Stimulated activated CD4-positive, alpha-beta T cell treated with anti-CD3 and anti-CD28 coated beads, TNF-alpha, amount 100 ng/mL, for 1 hour (primary cell): ENCODE data around the gene RAD51AP1.

ENCODE experiments used
- DNase-seq, 3 donors: peaks; one replicate each; pipeline ENCODE4 v3.0.0-alpha.2; 2020; ENCODE audit warnings: low read depth in 3 of 3, low spot score in 1 of 3

Gene RAD51AP1

DNA sequence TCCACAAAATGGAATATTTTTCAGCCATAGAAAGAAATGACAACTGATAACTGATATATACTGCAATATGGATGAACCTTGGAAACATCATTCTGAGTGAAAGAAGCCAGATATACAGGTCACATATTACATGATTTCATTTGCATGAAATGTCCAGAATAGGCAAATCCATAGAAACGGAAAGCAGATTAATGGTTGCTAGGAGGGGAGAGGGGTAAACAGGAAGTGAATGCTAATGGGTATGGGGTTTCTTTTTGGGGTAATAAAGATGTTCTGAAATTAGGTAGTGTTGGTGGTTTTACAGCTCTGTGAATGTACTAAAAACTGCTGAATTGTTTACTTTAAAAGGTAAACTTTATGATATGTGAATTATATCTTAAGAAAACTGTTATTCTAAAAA is 6.5 kb downstream of the RAD51AP1 start:
- DNase-seq = no peak

DNA sequence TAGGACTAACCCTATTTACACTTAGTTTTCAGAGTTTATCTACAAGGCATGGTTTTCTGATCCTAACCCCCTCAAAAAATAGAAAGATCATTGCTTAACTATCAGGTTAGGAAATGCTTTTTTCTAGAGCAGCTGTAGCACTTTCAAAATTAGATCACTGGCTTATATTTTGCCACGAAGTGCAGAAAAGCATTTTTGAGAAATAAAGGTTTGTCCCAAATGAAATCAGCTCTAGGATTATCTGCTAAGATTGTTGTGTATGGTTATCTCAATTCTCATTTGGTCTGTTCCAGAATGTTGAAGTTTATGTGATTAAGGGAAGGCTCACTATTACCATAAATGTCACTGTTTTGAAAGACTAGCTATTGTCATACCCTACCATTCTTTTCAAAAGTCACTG is 13.5 kb downstream of the RAD51AP1 start:
- no peak for DNase-seq

DNA sequence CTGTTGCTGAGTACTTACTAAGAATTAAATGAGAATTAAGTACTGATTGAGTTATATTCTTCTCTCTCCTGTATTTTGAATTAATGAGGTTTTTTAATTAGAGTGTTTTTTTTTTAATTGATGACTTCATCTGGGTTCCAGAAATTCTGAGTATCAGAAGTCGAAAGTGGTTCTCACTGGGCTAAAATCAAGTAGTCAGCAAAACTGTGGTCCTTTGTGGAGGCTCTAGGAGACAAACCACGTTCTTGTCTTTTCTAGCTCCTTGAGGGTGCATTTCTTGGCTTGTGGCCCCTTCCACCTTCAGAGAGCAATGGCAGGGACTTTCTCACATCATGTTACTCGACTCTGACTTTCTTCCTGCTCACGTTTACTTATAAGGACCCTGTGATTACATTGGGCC is 15.3 kb downstream of the RAD51AP1 start:
- no peak for DNase-seq

- DNase-seq = no peak
These were observed 17.1 kb downstream of the RAD51AP1 start for GRCh38 chr12:4555804-4556203.

DNA sequence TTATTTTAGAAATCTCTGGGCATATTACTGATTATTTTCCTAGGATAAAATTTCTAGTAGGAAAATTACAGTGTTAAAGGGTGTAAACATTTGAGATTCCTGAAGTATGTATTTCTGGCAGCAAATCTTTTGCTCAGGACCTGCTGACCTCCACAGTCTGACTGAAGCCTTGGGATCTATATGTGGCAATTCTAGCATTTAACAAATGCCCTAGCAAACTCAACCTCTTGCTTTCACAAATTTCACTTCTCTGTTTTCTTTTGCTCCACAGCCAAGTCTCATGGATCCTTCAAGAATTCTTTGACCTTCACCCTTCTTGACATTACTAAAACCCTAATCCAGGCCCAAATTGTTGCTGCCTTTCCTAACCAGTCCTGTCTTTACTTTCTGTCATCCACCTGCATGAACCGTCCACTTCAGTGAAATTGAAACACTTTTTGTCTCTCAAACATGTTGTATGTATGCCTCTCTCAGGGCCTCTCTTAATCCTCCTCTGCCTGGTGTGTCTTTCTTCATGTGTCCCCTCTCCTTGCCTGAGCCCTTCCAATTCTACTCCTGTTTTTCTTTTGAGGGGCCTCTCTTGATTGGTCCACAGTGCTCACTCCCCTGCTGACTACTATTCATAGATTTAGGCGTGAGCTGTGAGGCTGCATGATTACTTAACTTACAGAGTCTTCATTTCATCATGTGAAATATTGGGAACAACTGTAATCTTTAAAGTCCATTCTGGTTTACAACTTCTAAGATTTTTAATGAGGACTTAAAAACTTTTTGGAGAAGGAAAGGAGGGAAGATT is 18.2 kb downstream of the RAD51AP1 start:
- DNase-seq = no peak

GRCh38 chr12:4557586-4557985 is 18.9 kb downstream of the RAD51AP1 start:
- DNase-seq = no peak

DNA sequence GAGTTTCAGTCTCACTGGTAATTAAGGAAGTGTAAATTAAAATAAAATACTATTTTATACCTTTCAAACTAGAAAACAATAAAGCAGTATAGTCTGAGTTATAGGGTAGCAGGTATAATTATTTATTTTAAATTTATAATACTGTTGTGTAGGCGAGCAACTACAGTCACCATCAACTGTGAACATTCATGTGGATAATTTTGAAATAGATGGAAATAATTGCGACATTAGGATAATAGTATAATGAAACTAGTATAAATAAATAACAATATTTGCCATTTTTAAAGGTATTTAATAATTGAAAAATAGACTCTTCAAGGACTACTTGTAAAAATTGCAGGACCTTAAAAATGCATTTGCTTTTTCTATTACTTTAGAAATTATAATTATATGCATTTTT is 19.5 kb downstream of the RAD51AP1 start:
- DNase-seq = no peak

GRCh38 chr12:4562034-4562657 is 23.5 kb downstream of the RAD51AP1 start, which contains the start of gene DYRK4:
Gene DYRK4 (plus strand): TSS chr12:4562208. CDS start chr12:4562246, 38 bp downstream.
- DNase-seq = no peak

- no peak for DNase-seq
These were observed 24.6 kb downstream of the RAD51AP1 start for GRCh38 chr12:4563336-4563735.

DNA sequence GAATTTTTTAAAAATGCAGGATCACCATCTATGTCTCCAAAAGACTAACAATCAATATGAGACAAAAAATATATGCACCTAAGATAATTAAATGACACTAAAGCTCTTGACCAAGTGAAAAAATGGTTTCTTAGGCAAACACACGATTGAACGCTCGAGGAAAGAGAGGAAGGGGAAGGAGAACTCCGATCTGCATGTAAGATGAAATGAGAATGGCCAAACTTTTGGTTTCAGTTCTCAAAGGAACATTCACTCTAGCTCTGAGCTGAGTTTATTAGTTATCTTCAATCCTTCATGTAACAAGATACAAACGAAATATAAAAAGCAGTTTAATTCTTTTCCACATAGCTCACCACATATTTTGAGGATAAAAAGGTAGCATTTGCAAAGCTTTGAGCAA is 26.1 kb downstream of the RAD51AP1 start:
- DNase-seq = no peak

- no peak for DNase-seq
These were observed 27.8 kb downstream of the RAD51AP1 start for GRCh38 chr12:4566474-4566873.

GRCh38 chr12:4567073-4567881 is 28.6 kb downstream of the RAD51AP1 start:
- DNase-seq = no peak

- no peak for DNase-seq
These were observed 30.6 kb downstream of the RAD51AP1 start for GRCh38 chr12:4569261-4569660.

DNA sequence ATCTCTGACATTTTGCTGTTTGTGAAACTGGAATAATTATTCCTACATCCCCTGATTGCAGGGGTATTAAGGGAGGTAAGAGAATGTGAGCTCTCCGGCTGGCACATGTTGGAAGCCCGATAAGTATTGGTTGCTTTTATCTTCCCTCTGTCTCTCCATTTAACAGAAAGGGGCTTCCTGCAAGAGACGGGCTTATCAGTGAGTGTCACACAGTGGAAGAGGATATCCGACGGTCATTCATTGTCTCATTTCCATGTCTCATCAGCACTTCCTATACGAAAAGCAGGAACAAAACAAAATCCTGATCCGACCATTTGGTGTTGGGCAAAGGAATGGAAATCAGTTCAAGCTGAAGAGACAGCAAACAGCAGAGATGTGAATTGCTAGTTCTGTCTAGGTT is 34.0 kb downstream of the RAD51AP1 start:
- DNase-seq = no peak

DNA sequence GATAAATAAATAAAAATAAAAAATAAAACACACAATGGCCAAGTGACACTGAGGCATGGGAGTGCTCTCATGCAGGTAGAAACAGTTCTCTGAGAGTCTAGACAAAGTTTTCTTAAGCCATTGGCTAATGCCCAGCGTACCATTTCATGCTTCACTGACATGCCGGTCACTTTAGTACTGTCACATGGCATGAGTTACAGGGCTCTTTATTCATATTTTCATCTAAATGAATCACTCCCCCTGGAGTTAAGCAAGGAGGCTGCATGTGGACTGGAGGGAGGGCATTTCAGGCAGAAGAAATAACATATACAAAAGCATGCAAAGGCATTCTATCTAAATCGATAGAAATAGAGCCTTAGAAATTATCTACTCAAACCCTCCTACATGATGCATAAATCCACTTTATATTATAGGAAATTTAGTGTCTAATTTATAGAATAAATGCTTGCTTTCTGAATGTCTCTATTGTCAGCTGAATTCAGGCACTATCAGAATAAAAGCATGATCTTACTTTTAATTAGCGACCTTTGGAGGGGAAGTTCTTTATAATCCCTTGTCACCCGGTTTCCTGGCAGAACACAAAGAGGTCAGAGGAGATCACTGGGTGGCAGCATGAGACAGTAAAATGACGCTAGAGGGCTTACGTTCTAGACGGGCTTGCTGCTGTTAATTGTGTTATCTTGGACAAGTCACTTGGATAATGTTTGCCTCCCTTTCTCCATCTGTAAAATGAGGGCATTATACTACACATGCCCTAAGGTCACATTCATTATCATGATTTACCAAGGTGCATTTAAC is 40.8 kb downstream of the RAD51AP1 start:
- no peak for DNase-seq

GRCh38 chr12:4580281-4580688 is 41.6 kb downstream of the RAD51AP1 start:
- DNase-seq = no peak

GRCh38 chr12:4584281-4584680 is 45.6 kb downstream of the RAD51AP1 start:
- no peak for DNase-seq

- DNase-seq = no peak
These were observed 46.2 kb downstream of the RAD51AP1 start for GRCh38 chr12:4584896-4585295.

- DNase-seq = no peak
These were observed 47.8 kb downstream of the RAD51AP1 start for GRCh38 chr12:4586500-4586899.

GRCh38 chr12:4587108-4587507 is 48.4 kb downstream of the RAD51AP1 start:
- DNase-seq = no peak

GRCh38 chr12:4588916-4589315 is 50.2 kb downstream of the RAD51AP1 start:
- DNase-seq = no peak
